Stimulated activated CD4-positive, alpha-beta T cell treated with anti-CD3 and anti-CD28 coated beads, Interleukin-12 subunit alpha, Interleukin-12 subunit beta, amount 100 ng/mL, for 48 hours (primary cell): ENCODE data around the gene HOXB3.

Experiments
- DNase-seq, 3 donors: peaks; one replicate each; pipeline ENCODE4 v3.0.0-alpha.2; 2020; ENCODE audit warnings: low read depth in 2 of 3, low spot score in 1 of 3

Gene HOXB3

GRCh38 chr17:48506246-48506645 lies 83.8 kb downstream of the HOXB3 start:
- DNase-seq = no peak

GRCh38 chr17:48505788-48506187 lies 84.3 kb downstream of the HOXB3 start:
- DNase-seq = peak in 2 of 3 donors; percentile 27 to 29

- no peak for DNase-seq
Measured at GRCh38 chr17:48504953-48505352, 85.1 kb downstream of the HOXB3 start.

- no peak for DNase-seq
Measured at GRCh38 chr17:48503747-48504146, 86.3 kb downstream of the HOXB3 start.

GRCh38 chr17:48502901-48503300 lies 87.1 kb downstream of the HOXB3 start:
- DNase-seq = no peak

- DNase-seq = no peak
Measured at GRCh38 chr17:48502312-48502711, 87.7 kb downstream of the HOXB3 start.

- no peak for DNase-seq
Measured at GRCh38 chr17:48500435-48501426, 89.3 kb downstream of the HOXB3 start.

GRCh38 chr17:48499735-48500434 lies 90.2 kb downstream of the HOXB3 start:
- no peak for DNase-seq

- DNase-seq = no peak
Measured at GRCh38 chr17:48499248-48499647, 90.8 kb downstream of the HOXB3 start.
